ENCODE data around the gene SLC4A4.
"Not testable (repeated sequence)": the region's sequence is repeated elsewhere in the genome, so short reads cannot be mapped to it uniquely, and the experiment has no call there.

Gene SLC4A4

DNA sequence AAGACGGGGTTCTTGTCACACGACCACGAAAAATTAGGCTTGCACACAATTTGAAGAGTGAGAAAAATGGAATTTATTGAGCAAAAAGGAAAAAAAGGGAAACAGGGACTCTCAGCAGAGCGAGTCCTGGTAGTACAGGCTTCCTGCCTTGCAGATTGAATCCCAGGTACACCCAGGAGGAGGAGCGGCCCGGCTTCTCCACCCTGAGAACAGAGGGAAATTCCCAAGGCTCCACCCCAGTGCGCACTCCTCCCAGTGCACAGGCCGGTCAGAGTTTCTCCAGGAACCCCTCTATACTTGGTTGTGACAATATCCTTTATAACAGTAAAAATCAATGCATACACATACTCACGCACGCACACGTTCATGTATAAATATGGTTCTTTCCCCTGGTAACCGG lies 22.0 kb downstream of the SLC4A4 start:
- DNase-seq = no peak

DNA sequence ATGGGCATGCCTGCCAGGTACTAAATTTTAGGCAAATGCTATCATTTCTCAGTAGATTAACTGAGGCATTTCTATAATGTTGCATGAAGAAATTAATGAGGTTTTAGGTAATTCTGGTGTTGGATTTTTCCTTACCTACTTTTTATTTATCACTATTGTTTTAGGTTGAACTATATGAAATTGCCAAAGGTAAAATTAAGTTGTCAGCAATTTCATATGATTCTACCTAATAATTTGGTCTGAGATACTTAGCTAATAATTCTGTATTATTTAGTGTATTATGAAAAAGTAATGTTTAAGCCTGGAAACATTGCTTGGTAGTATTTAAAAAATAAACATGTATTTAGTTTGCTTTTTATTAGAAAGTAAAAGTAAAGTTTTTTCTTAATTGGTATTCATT lies 22.7 kb downstream of the SLC4A4 start:
- DNase-seq = no peak

DNA sequence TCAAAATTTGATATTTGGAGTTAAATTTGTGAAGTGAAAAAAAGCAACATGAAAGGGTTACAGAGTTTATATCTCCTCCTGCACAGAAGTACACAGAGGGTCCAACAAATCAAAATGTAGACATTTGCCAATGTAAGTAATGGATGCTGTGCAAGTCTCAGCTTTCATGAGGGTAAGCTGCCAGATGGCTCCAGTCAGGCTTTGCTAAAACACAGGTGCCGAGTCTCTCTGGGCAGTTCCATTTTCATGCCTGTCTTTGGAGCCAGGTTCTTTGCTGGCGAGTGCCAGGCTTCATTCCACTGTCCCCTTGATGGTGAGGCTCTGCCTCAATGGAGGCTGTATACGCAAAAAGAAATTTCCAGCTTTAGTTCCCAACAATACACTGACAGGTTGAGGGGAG lies 27.9 kb downstream of the SLC4A4 start:
- DNase-seq = no peak

DNA sequence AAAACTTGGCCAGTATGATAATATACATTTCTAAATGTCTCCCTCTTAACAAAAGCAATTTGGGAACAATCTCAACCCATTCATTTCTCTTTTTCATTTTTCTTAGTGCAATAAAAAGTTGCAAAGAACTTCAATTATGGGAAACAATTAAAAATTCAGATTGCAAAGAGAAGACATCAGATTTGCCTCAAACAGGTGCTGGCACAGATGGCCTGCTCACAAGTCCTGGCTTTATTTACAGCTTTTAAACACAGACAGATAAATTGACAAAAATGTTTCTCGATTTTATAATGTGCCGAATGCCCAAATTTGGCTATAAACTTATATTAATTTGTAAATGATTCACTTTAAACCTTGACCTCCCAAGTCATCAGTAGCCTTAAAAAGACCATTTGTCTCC lies 28.7 kb downstream of the SLC4A4 start:
- DNase-seq = no peak

DNA sequence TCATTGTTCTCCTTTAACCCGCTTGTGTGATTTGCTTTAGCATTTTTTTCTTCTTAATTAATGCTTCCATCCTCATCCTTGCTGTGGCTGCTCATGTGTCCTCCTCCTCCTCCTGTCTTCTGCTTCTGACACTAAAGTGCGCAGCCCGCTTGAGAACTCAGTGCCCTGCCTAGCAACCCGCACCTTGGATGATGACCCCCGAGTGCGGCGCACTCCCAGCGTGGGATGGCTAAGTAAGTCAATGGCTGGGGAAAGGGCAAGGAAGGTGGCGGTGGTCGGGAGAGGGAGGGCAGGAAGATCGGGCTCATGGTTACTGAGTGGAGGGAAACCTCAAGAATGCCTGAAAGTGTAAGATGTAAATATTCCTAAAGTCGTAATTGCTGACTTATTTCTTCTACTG lies 30.1 kb downstream of the SLC4A4 start:
- DNase-seq = no peak

DNA sequence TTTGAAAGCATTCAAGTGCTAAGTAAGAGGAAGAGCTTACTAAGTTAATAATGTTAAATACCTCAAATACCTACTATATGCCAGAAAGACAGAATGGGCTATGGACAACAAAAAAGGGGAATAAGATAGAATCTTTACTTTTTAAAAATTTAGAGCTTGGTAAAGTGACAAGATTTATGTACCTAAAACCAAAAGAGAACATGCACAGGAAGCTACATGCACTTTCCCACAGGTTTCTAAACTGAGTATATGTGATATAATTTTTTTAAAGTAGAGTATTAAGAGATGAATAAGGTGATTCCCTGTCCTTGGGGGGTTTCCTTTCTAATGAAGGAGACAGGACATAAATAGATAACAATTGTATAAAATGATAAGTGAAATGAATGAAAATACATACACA lies 30.7 kb downstream of the SLC4A4 start:
- DNase-seq = no peak

DNA sequence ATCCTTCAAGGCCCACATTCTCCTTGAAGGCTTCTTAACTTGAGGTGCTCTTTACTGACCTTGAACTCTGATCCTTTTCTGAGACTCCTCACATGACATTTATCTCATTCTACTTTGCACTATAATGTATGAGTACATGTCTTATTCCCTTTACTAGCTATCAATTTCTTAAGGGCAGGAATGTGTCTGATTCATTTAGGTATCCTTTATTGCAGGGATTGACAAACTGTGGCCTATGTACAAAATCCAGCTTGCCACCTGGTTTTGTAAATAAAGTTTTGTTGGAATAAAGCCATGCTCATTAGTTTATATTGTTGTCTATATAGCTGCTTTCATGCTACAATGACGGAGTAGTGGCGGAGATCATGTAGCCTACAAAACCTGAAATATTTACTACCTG lies 36.7 kb downstream of the SLC4A4 start:
- DNase-seq = no peak

DNA sequence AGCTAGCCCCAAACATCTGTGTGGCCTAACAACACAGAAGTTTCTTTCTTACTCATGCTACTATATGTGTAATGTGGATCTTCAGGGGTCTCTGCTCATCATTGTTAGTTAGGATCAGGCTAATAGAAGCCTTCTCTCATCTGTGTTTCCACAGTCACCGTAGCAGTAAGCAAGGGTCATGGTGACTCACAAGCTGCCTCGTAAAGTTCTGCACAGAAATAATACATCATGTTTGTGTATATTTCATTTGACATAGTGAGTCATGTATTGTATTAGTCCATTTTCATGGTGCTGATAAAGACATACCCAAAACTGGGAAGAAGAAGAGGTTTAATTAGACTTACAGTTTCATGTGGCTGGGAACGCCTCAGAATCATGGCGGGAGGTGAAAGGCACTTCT lies 38.7 kb downstream of the SLC4A4 start:
- no peak for DNase-seq

DNA sequence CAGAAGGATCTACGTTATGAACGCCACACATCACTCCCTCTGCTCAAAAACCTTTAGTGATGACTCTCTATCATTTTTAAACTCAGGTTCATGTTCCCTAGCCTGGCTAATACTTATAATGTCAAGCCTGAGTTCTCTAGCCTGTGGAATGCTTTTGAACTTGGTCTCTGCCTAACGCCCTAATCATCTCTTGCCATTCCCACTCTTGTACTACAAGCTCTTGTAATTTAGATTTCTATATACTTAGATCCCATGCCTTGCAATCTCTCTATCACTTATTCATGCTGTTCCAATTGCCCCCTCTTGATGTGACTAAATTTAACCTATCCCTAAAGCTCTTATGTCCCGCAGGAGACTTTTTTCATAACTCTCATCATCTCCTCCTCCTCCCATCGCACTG lies 40.3 kb downstream of the SLC4A4 start:
- DNase-seq = no peak

DNA sequence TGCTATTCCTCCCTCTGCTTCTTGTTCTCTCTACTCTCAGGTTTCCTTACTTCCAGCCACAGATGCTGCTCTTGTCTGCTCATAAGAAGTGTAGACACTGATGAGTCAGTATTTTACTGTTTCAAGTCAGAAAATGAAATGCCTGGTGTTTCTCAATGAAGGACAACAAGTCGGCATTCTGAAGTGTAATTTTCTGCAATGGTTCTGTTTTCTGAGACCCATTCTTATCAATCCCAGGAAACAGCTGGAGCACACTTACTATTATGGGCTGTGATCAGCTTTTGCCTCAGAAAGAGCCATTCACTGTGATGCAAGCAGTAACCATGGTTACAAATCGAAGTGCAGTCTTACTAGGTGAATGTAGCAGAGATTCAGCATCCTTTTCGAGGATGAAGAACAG lies 42.0 kb downstream of the SLC4A4 start:
- no peak for DNase-seq

DNA sequence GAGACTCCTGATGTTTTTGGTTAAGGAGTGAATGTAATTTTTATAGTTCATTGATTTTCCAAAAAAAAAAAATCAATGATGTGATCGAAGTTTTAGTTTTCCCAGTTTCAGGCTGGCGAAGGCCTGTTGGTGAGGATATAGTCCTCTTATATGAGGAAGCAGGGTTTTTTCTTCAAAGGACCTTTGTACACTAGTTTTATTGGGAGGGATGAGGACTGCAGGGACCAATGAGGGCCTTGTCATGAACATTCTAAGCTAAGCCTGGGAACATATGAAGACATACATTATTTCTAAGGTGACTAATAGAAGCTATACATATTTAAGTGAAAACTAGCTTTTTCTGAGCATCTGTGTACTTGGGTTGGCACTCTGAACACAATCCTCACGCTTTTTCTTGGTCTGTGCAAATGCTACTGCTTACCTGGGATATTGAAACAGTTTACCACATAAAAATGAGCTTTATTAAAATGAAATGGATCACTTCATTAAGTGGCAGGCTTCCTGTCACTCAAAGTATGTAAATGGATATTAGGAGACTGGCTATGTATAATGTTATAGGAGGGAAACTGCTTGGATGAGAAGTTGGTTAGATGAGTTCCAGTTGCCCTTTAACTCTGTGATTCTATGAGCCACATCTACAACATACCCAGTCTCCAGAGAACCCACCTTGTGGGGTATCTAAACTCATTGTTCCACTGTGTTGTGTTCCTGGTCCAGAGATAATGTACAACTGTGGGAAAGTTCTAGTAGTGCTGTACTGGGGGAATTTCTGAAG lies 43.5 kb downstream of the SLC4A4 start:
- DNase-seq = no peak

DNA sequence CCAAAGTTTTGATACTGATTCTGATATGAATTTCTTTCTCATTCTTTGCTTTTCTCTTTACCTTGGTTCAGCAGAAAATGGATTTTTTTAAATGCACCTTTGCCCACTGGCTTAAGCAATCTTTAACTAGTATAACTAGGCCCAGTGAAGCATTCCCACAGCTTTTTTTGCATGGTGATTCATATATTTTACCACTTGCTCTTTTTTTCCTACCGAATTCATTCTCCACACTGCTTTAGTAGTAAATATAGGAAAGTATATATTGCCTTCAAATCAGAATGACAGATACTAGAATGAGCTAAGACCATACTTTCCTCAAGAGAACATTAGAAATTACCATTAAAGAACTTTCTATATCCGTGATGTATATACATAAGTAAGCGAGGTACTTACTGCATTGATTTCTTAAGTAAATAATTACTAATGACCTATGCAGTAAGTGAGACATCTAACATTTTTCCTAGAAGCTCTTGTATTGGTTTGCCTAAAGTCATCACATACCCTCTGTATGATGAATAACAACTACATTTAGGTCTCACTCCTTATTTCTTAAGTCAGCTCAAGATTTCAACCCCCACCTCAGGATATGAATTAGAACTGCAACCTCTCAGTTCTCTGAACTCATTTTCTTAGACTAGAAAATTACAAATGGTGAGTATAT lies 44.2 kb downstream of the SLC4A4 start:
- no peak for DNase-seq

DNA sequence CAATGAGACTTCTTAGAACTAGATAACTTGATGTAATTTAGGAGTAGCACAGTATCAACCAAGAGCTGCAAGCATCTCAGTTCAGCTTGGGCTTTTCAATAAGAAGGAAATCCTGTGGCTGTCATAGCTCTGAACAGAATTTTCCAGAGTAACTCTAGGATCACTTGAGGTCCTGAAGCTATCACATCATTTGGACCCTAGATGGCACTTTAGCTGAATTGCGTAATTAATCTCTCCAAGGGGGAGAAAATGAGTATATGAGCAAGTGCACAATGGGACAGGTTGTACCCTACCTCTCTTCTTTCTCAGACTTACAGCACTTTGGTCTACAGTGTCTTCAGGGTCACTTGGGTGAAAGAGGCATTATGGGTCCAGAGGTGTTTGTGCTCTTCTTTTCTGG lies 45.2 kb downstream of the SLC4A4 start:
- no peak for DNase-seq

DNA sequence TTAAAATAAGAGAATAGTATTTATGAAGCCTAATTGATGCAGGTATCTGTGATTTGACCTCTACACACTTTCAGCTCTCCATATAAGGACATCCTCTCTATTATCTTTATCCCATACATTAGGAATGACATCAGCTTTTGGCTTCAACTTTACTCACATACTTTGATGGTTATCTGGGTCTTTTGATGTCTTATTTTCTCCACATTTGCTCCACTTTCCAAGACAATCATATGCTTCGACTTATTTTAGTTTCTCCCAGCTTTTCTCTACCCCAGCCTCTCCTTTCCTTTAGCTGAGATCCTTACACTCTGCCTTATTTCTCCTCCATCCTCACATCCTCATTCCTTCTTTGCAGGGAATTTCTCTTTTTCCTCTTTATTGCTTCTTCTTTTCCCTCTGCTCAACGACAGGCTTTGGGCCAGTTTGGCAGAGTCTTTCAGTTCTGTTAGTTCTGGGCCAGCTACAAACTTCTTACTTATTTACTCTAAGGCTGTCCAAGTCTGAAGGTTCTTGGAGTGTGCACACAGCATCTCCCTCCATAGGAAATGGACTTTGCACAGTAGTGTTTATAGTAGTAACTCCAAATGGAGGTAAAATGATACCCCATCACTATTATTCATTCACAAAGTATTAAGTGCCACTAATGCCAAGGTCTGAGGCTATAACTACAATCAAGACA lies 50.5 kb downstream of the SLC4A4 start:
- no peak for DNase-seq

DNA sequence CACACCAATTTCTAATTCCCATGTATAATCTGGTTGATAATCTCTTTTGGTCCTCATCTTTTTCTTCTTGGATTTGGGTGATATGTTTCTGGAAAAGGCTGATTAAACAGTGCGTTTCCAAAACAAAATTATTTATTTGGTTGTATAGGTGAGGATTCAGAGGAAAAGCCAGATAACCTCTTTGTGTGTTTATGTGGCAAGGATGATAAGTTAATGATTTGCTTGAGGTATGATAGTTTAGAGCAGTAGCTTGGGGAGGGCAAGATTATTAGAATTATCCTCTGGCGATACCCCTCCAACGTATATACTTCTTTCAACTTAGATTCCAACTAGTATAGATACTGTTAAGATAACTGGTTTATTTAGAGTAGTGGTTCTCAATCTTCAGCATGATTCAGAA lies 53.3 kb downstream of the SLC4A4 start:
- no peak for DNase-seq

DNA sequence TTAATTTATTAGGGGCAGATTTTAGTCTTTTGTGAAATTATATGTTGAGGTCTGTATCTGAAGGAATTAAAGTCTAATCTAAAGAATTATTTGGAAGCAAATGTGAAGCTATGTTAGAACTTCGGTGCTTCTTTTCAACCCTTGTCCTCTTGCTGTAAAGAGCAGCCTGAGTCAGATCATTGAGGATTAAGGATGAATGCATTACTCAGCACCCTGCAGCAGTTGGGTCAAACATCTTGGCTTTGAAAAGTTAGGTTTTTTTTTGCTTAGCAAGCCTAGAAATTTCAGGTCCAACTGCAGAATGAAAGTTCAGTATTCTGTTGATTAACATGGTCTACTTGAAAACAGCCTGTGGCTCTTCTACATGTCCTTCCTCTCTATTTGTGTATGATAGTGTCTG lies 57.6 kb downstream of the SLC4A4 start:
- DNase-seq = no peak

DNA sequence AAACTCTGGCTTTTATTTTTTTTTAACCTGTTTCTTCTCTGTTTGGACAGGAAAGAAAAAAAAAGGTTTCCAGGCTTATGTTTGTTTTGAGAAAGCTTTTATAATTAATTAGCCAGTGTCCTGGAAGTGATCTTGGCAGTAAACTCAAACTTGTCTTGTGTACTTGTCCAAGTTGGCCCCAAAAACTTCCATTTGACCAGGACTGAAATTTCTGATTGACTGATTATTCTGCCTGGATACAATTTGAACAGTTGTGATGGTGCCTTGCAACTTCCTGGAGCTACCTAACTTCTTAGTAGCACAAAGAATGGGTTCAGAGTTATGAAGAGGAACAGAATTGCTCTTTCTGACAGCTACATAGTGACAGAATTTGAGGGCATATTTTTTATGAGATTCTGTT lies 62.0 kb downstream of the SLC4A4 start:
- DNase-seq = no peak

DNA sequence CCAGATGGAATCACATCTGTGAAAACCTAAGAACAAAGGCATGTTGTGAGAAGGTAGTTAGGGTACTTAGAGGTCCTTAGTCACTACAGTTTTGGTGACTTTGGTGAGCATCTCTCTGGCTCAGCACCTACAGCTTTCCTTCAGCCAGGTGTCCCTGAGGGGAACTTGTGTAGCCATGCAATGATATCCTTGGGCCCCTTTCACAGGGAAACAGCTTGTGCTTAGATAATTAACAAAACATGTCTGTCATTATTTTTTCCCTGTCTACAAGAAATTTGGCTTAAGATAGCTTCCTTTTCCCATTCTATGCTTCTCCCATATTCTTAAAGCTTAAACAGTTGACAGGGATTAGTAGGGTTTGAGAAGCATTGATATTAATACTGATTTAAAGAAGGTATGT lies 63.8 kb downstream of the SLC4A4 start:
- DNase-seq = no peak

DNA sequence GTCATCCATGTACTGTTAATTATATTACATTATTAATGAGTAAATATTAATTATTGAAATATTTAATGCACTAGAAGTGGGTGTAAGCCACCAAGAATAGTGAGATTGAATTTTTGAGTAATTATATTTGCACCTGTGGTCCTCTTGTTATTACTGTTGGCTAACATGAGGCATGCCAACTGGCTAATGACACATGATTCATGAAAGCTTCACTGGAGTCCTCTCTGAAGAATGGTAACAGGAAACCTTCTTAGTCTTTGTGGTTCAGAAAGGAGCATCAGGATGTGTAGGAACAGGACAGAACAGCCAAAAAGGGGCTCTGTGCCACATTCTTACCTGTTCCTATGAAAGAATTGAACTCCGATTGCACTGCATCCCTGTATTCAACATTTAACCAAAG lies 65.2 kb downstream of the SLC4A4 start:
- DNase-seq = no peak

DNA sequence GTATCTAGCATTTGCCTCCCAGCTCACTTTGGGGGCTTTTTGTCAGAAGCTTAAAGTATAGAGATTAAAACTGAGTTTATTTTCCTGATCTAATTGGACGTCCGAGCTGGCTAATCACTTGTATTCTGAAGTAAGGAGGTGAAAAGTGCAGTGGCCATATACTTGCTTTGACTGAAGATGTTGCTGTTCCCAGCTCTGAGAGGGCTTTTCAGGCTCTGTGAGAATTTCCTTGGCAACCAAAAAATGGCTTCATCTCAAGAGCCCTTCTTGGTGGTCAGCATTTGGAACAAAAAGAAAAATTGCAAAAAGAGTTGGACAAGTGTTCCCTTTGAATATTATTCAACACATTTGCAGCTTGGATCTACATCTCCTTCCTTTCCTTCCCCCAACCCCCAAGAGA lies 67.0 kb downstream of the SLC4A4 start:
- no peak for DNase-seq

DNA sequence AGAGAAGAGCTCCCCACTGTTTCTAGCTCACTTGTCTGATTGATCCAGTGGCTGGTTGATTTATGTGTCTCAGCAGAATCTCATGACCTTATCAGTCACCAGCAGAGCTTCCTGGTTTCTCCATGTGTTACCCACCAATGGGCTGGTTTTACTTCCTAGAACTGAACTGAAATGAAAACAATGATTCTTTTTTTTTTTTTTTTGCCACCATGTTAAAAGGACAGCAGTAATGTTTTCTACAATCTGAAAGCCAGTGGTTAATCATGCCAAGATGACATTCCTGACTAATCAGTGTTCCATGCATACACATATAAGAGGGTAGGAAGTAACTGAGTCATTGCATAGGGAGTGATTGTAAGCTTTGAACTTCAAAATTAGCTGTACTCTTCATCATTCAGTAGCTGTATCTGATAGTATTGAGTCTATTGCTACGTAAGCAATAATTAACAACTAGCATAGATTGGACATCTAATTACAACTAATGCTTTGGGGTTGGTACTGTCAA lies 67.7 kb downstream of the SLC4A4 start:
- DNase-seq = no peak

DNA sequence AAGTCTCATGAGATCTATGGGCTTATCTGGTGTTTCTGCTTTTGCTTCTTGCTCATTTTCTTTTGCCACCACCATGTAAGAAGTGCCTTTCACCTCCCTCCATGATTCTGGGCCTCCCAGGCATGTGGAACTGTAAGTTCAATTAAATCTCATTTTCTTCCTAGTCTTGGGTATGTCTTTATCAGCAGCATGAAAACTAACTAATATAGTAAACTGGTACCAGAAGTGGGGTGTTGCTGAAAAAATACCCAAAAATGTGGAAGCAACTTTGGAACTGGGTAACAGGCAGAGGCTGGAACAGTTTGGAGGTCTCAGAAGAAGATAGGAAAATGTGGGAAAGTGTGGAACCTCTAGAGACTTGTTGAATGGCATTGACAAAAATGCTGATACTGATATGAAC lies 70.1 kb downstream of the SLC4A4 start:
- DNase-seq = not testable (repeated sequence)

DNA sequence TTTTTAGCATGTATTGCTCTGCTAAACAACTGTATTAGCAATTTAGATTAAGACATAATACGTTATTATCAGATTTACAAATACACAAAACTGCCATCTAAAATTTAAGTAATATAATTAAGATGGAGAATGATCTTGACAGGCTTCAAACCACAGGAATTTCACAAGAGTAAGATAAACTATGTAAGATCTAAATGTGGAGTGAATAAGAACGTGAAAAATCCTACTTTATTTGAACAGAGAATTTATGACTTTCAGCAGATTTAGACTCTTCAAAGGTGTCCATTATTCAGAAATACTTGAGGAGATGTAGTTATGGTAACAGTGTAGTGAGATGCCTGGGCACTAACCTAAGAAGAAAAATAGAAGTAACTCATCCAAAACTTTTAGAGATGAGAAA lies 73.2 kb downstream of the SLC4A4 start:
- no peak for DNase-seq

DNA sequence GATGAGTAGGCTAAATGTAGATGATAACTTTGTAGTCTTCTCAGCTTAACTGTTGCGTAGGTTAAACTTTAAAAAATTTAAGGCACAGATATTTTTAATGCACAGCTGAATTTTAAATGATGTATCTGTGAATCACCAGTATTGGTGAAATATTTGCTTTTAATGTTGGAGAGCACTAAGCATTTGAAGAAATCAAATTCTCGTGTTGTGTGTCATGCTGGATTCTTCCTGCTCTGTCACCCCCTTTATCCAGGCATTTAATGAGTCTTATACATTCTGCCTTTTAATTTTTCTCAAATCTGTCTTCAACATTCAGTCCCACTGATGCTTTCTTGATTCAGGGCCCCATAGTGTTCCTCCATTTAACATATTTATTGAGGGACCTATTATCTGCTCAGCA lies 76.7 kb downstream of the SLC4A4 start:
- DNase-seq = no peak
